Suppressor macrophage treated with lipopolysaccharide for 1 hour (primary cell): ENCODE results near the gene R3HDM2.

Source experiments
- DNase-seq, 3 donors: peaks; one replicate each; pipeline ENCODE4 v3.0.0-alpha.2; 2020 to 2022

Gene R3HDM2

GRCh38 chr12:57237932-57238853 lies 192.7 kb downstream of the R3HDM2 start:
- DNase-seq, result no peak

GRCh38 chr12:57237596-57237931 lies 193.3 kb downstream of the R3HDM2 start:
- no peak for DNase-seq

- no peak for DNase-seq
Measured at GRCh38 chr12:57236925-57237595, 193.8 kb downstream of the R3HDM2 start.

GRCh38 chr12:57236201-57236924 lies 194.5 kb downstream of the R3HDM2 start:
- DNase-seq, result no peak

GRCh38 chr12:57235728-57236131 lies 195.1 kb downstream of the R3HDM2 start:
- DNase-seq, result no peak

- no peak for DNase-seq
Measured at GRCh38 chr12:57235017-57235727, 195.7 kb downstream of the R3HDM2 start.

- DNase-seq, result peak; percentile 70 to 76 (median 74)
Measured at GRCh38 chr12:57234571-57235016, 196.2 kb downstream of the R3HDM2 start.

GRCh38 chr12:57234233-57234570 lies 196.6 kb downstream of the R3HDM2 start:
- DNase-seq, result no peak

GRCh38 chr12:57233357-57234232 lies 197.2 kb downstream of the R3HDM2 start:
- peak; percentile 76 to 79 (median 76) for DNase-seq

- DNase-seq, result no peak
Measured at GRCh38 chr12:57232156-57232756, 198.6 kb downstream of the R3HDM2 start.

- DNase-seq, result no peak
Measured at GRCh38 chr12:57231276-57232021, 199.4 kb downstream of the R3HDM2 start.

GRCh38 chr12:57230381-57231155 lies 200.3 kb downstream of the R3HDM2 start:
- no peak for DNase-seq

- peak; percentile 97 to 99 (median 99) for DNase-seq
Measured at GRCh38 chr12:57229634-57230380, 201.0 kb downstream of the R3HDM2 start, which contains the start of gene SHMT2. TSS of gene SHMT2 (plus strand) at chr12:57229711. CDS start at chr12:57229779, 68 bp downstream.

GRCh38 chr12:57229046-57229633 lies 201.7 kb downstream of the R3HDM2 start:
- DNase-seq, result peak; percentile 40 to 57 (median 56)

GRCh38 chr12:57227315-57228115 lies 203.3 kb downstream of the R3HDM2 start:
- DNase-seq, result no peak

GRCh38 chr12:57226588-57227314 lies 204.1 kb downstream of the R3HDM2 start:
- no peak for DNase-seq

GRCh38 chr12:57225680-57226210 lies 205.1 kb downstream of the R3HDM2 start:
- no peak for DNase-seq
